NCI-H526 treated with DMSO at 0.1 percent for 48 hours (cell line): Measurements from ENCODE around the gene CCDC178.

Experiments
- DNase-seq: peaks from one replicate; lab custom pipeline; 2025; lab: John Stamatoyannopoulos, UW

Gene CCDC178

GRCh38 chr18:32911660-32912284 lies 528.7 kb downstream of the CCDC178 start:
- no peak for DNase-seq

GRCh38 chr18:32910694-32911296 lies 529.7 kb downstream of the CCDC178 start:
- no peak for DNase-seq

GRCh38 chr18:32909798-32910561 lies 530.5 kb downstream of the CCDC178 start:
- DNase-seq: no peak

GRCh38 chr18:32908424-32908805 lies 532.1 kb downstream of the CCDC178 start:
- no peak for DNase-seq

GRCh38 chr18:32907648-32908423 lies 532.7 kb downstream of the CCDC178 start:
- DNase-seq: no peak

- no peak for DNase-seq
Measured at GRCh38 chr18:32907311-32907585, 533.3 kb downstream of the CCDC178 start.

GRCh38 chr18:32906506-32907310 lies 533.8 kb downstream of the CCDC178 start:
- DNase-seq: no peak

- no peak for DNase-seq
Measured at GRCh38 chr18:32905651-32906050, 534.9 kb downstream of the CCDC178 start.

GRCh38 chr18:32902568-32903330 lies 537.8 kb downstream of the CCDC178 start:
- no peak for DNase-seq

- no peak for DNase-seq
Measured at GRCh38 chr18:32899819-32900218, 540.7 kb downstream of the CCDC178 start.

GRCh38 chr18:32896776-32897547 lies 543.6 kb downstream of the CCDC178 start:
- DNase-seq: no peak

GRCh38 chr18:32893915-32894314 lies 546.6 kb downstream of the CCDC178 start:
- no peak for DNase-seq

- DNase-seq: no peak
Measured at GRCh38 chr18:32891797-32892196, 548.7 kb downstream of the CCDC178 start.

GRCh38 chr18:32891130-32891529 lies 549.4 kb downstream of the CCDC178 start:
- no peak for DNase-seq

GRCh38 chr18:32889615-32890593 lies 550.6 kb downstream of the CCDC178 start:
- no peak for DNase-seq

GRCh38 chr18:32888306-32888705 lies 552.2 kb downstream of the CCDC178 start:
- no peak for DNase-seq
